HG02759 (cell line): Measurements from ENCODE around the gene CCNT2.
"Not testable (repeated sequence)": the region's sequence is repeated elsewhere in the genome, so short reads cannot be mapped to it uniquely, and the experiment has no call there.

ENCODE experiments used
- ATAC-seq: cut with Tn5 transposase; IDR thresholded peaks from one replicate; pipeline ENCODE4 v1.9.1; 2021; ENCODE audit warnings: mild to moderate bottlenecking, moderate library complexity; ENCODE audit not compliant: unreplicated experiment

The CCNT2 gene

GRCh38 chr2:134917888-134918525 is 615 bp upstream of the CCNT2 start:
- peak; percentile 74 for ATAC-seq

- no peak for ATAC-seq
Observed at GRCh38 chr2:134919341-134920210, 954 bp downstream of the CCNT2 start.

GRCh38 chr2:134924912-134925311 is 6.3 kb downstream of the CCNT2 start:
- no peak for ATAC-seq

GRCh38 chr2:134926231-134926931 is 7.8 kb downstream of the CCNT2 start:
- no peak for ATAC-seq

- no peak for ATAC-seq
Observed at GRCh38 chr2:134927195-134927594, 8.6 kb downstream of the CCNT2 start.

- no peak for ATAC-seq
Observed at GRCh38 chr2:134932864-134933526, 14.4 kb downstream of the CCNT2 start.

- no peak for ATAC-seq
Observed at GRCh38 chr2:134933732-134934131, 15.1 kb downstream of the CCNT2 start.

- no peak for ATAC-seq
Observed at GRCh38 chr2:134934150-134934549, 15.5 kb downstream of the CCNT2 start.

- no peak for ATAC-seq
Observed at GRCh38 chr2:134934641-134935040, 16.0 kb downstream of the CCNT2 start.

GRCh38 chr2:134936691-134937090 is 18.1 kb downstream of the CCNT2 start:
- no peak for ATAC-seq

GRCh38 chr2:134943540-134943939 is 24.9 kb downstream of the CCNT2 start:
- ATAC-seq, result peak; percentile 83

- no peak for ATAC-seq
Observed at GRCh38 chr2:134944975-134945374, 26.4 kb downstream of the CCNT2 start.

- no peak for ATAC-seq
Observed at GRCh38 chr2:134946073-134946472, 27.5 kb downstream of the CCNT2 start.

GRCh38 chr2:134949981-134950708 is 31.5 kb downstream of the CCNT2 start:
- ATAC-seq, result no peak

GRCh38 chr2:134950886-134951285 is 32.3 kb downstream of the CCNT2 start:
- ATAC-seq, result no peak

GRCh38 chr2:134952608-134953007 is 34.0 kb downstream of the CCNT2 start:
- ATAC-seq, result no peak

- no peak for ATAC-seq
Observed at GRCh38 chr2:134954065-134954464, 35.4 kb downstream of the CCNT2 start.

- no peak for ATAC-seq
Observed at GRCh38 chr2:134955744-134956143, 37.1 kb downstream of the CCNT2 start.

- no peak for ATAC-seq
Observed at GRCh38 chr2:134957477-134957876, 38.9 kb downstream of the CCNT2 start.

GRCh38 chr2:134967166-134967565 is 48.5 kb downstream of the CCNT2 start:
- ATAC-seq, result not testable (repeated sequence)
